ENCODE results near the gene KRT80. TPM values are rescaled to one million over a fixed set of nuclear protein-coding genes. Genes with fewer than 3 reads are reported as not detected.

KRT80 gene
- total and polyA plus RNA-seq, 3 donors from 2014 or later: 0.50 to 1.0 (median 0.94) TPM

DNA sequence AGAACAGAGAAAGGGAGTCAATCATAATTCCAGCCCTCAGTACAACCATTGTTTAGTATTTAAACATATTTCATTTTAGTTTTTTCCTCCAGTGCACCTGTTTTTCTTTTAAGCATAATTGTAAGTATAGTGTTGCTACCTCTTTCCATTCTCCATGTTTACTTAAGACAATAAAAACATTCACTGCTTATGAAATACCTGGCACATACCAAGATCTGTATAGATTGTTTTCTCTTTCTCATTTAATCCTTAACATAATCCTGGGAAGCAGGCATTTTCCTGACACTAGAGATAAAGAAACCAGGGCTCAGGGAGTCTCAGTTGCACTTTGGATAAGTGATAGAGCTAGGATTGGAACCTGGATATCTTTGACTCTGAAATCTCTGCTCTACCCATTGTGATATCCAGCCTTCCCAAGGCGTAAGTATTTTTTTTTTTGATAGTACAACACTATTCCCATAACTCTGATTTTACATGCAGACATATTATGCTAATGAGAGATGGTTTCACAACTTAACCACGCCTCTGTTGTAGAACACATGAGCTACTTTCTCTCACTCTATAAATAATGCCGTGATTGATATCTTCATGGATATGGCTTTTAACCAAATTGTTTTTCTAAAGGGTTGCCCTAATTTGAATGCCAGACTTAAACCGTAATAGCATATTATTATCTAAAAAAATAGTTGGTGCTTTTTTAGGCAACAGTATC, 29.4 kb upstream of the KRT80 start:
- Histone ChIP-seq H3K27me3 (no peaks in the 10 kb centered on the region), H3K9me3 (no peaks in the 10 kb centered on the region), H3K4me1 (peaks cover 8% of the 10 kb centered on the region), H3K36me3 (ENCODE audit: low read depth, missing control alignments) (no peaks in the 10 kb centered on the region), H3K4me3 (no peak overlapping the region), H3K27ac (no peak overlapping the region)
- DNase-seq: no peak
- intact Hi-C loops (cut with DNase I; ENCODE audit: low total_unique reads): no loop called here
- TF ChIP-seq POLR2A (IDR thresholded peaks at IDR 0.05) (no peak), CTCF (IDR thresholded peaks at IDR 0.05) (no peak)
- WGBS, 2 donors: 93 to 94% methylated on average over 4 of the region's 4 CpGs

DNA sequence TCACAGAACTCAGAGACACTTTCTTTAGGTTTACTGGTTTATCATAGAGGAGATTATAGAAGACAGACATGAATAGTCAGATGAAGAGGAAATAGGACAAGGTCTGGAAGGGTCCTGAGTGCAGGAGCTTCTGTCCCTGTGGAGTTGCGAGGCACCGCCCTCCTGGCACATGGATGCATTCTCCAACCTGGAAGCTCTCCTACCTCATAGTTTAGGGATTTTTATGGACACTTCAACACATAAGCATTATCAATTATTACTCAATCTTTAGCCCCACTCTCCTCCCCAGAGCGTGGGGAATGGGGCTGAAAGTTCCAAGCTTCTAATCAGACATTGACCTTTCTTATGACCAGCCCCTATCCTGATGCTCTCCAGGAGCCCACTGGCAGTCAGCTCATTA, 28.7 kb upstream of the KRT80 start:
- H3K9me3 ChIP-seq: no peaks in the 10 kb centered on the region
- H3K27ac ChIP-seq: no peak overlapping the region
- DNase-seq: no peak
- intact Hi-C loops (cut with DNase I; ENCODE audit: low total_unique reads): no loop called here
- WGBS, 2 donors: 89 to 91% methylated on average over 3 of the region's 3 CpGs
- no peak overlapping the region for H3K4me3 ChIP-seq
- TF ChIP-seq CTCF (IDR thresholded peaks at IDR 0.05): no peak
- TF ChIP-seq POLR2A (IDR thresholded peaks at IDR 0.05): no peak
- no peaks in the 10 kb centered on the region for H3K27me3 ChIP-seq
- H3K36me3 ChIP-seq (ENCODE audit: low read depth, missing control alignments): no peaks in the 10 kb centered on the region
- peaks cover 8% of the 10 kb centered on the region for H3K4me1 ChIP-seq

DNA sequence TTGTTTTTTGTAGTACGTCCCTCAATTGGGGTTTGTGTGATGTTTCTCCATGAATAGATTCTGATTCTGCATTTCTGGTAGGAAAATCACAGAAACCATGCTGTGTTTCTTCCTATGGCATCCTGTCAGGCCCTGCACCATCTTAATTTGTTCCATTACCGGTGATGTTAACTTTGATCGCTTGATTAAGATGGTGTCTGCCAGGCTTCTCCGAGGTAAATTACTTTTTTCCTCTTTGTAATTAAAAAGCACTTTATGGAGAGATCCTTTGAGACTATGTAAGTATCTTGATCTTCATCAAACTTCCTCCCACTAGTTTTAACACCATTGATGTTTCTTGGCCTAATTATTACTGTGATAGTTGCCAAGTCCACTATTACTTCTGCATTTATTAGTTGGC, 26.2 kb upstream of the KRT80 start:
- intact Hi-C loops (cut with DNase I; ENCODE audit: low total_unique reads): no loop called here
- Histone ChIP-seq H3K4me1 (peaks cover 8% of the 10 kb centered on the region), H3K9me3 (no peaks in the 10 kb centered on the region), H3K36me3 (ENCODE audit: low read depth, missing control alignments) (no peaks in the 10 kb centered on the region), H3K27ac (no peak overlapping the region), H3K27me3 (no peaks in the 10 kb centered on the region), H3K4me3 (no peak overlapping the region)
- TF ChIP-seq CTCF (IDR thresholded peaks at IDR 0.05) (no peak), POLR2A (IDR thresholded peaks at IDR 0.05) (no peak)
- no peak for DNase-seq
- WGBS, 2 donors: 78 to 89% methylated on average over 4 of the region's 4 CpGs

DNA sequence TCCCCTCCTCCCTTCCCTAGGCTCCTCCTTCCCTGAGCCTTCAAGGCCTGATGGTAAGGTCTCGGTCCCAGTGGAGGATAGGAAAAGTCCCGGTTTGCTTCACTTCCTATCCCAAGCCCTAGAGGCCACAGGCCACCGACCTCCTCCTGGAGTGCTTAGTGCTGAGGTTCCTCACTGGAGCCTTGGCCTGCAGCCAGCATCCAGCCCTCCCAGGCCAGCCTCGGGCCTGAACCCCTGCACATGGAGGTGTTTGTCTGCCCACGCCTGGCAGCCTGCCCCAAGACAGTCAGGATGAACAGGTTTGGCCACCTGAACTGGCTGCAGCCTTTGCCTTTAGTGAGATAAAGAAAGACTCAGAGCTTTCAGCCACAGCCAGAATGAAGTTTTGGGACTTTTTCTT, 25.4 kb upstream of the KRT80 start:
- no peak for DNase-seq
- H3K4me3 ChIP-seq: no peak overlapping the region
- peaks cover 8% of the 10 kb centered on the region for H3K4me1 ChIP-seq
- no peaks in the 10 kb centered on the region for H3K36me3 ChIP-seq (ENCODE audit: low read depth, missing control alignments)
- H3K27me3 ChIP-seq: no peaks in the 10 kb centered on the region
- H3K9me3 ChIP-seq: no peaks in the 10 kb centered on the region
- TF ChIP-seq CTCF (IDR thresholded peaks at IDR 0.05) (no peak), POLR2A (IDR thresholded peaks at IDR 0.05) (no peak)
- intact Hi-C loops (cut with DNase I; ENCODE audit: low total_unique reads): no loop called here
- WGBS, 2 donors: 39% methylated on average over 5 of the region's 5 CpGs
- no peak overlapping the region for H3K27ac ChIP-seq

GRCh38 chr12:52216807-52217206, 25.0 kb upstream of the KRT80 start:
- H3K4me3 ChIP-seq: no peak overlapping the region
- H3K4me1 ChIP-seq: peaks cover 8% of the 10 kb centered on the region
- WGBS, 2 donors: 16 to 45% methylated on average over 1 of the region's 1 CpG
- H3K27ac ChIP-seq: no peak overlapping the region
- H3K27me3 ChIP-seq: no peaks in the 10 kb centered on the region
- no peak for DNase-seq
- H3K9me3 ChIP-seq: no peaks in the 10 kb centered on the region
- no peak for TF ChIP-seq CTCF (IDR thresholded peaks at IDR 0.05)
- TF ChIP-seq POLR2A (IDR thresholded peaks at IDR 0.05): no peak
- intact Hi-C loops (cut with DNase I; ENCODE audit: low total_unique reads): no loop called here
- H3K36me3 ChIP-seq (ENCODE audit: low read depth, missing control alignments): no peaks in the 10 kb centered on the region
